ENCODE measurements around the gene FRMD4A. TPM values are rescaled to one million over a fixed set of nuclear protein-coding genes. Genes with fewer than 3 reads are reported as not detected.

The FRMD4A gene
- total RNA-seq, 1 donor from 2014 or later = 0.64 TPM

DNA sequence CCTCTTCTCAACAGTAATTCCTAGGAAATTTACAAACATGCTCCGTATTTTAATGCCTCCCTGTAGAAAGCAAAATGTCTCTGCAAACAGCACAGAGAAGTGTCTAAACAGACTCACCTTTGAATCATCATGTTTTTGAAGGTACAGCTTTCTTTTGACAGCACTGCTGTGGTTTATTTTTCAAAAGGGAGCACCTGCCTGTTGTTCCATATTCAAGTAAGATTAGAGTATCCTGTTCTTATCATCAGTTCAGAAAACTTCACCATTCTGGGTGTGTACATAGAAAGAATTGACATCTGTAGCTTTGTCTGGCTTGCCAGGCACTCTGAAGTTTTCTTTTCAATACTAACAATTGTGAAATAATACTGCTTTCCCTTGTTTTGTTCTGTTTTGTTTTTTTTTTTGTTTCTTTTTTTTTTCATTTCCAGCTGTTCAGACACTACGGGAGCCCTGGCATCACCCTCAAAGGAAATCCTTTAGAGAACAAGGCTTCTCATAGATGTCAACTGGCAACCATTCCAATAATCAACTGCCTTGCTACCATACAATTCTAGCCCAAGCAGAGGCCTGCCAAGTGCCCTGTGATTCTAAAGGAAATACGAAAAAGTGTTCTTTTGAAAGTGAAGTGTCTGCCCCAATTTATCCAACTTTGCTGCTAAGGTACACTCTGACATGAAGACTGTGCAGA lies 468.0 kb downstream of the FRMD4A start:
- H3K27ac Mint-ChIP-seq = no peak overlapping the region

DNA sequence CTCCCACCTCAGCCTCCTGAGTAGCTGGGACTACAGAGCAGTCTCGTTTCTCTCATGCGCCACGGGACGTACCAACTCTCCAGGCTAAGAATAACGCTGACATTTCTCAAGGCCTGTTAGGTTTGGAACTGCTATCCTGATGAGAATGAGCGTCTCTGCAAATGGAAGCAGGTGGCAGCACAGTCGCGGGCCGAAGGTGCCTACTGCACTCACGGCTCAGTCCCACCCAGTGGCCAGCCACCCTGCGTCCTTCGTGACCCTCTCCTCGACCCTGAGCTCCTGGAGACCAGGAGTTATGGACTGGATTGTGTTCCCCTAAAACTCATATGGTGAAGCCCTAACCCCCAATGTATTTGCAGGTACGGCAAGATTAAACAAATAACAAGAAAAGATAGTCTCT lies 469.8 kb downstream of the FRMD4A start:
- ChIA-PET CTCF (no interaction called here), POLR2A (no interaction called here)
- Mint-ChIP-seq H3K27me3 (peaks cover 6% of the 10 kb centered on the region), H3K4me3 (no peak overlapping the region), H3K9me3 (no peaks in the 10 kb centered on the region), H3K27ac (no peak overlapping the region), H3K36me3 (ENCODE audit: low read depth) (no peaks in the 10 kb centered on the region), H3K4me1 (peaks cover 3% of the 10 kb centered on the region)
- ATAC-seq (ENCODE audit: low read depth) (no peak), DNase-seq (no peak)
- TF ChIP-seq, protein P1, sequence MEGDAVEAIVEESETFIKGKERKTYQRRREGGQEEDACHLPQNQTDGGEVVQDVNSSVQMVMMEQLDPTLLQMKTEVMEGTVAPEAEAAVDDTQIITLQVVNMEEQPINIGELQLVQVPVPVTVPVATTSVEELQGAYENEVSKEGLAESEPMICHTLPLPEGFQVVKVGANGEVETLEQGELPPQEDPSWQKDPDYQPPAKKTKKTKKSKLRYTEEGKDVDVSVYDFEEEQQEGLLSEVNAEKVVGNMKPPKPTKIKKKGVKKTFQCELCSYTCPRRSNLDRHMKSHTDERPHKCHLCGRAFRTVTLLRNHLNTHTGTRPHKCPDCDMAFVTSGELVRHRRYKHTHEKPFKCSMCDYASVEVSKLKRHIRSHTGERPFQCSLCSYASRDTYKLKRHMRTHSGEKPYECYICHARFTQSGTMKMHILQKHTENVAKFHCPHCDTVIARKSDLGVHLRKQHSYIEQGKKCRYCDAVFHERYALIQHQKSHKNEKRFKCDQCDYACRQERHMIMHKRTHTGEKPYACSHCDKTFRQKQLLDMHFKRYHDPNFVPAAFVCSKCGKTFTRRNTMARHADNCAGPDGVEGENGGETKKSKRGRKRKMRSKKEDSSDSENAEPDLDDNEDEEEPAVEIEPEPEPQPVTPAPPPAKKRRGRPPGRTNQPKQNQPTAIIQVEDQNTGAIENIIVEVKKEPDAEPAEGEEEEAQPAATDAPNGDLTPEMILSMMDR (IDR thresholded peaks at IDR 0.05) = no peak
- intact Hi-C loops (cut with micrococcal nuclease) = no loop called here

More for the DNA sequence above, 468.0 kb downstream of the FRMD4A start:
- ChIA-PET POLR2A (no interaction called here), CTCF (no interaction called here)
- no peak for DNase-seq
- TF ChIP-seq, protein P1 (IDR thresholded peaks at IDR 0.05) = no peak
- ATAC-seq (ENCODE audit: low read depth) = no peak
- H3K4me3 Mint-ChIP-seq = no peak overlapping the region
- peaks cover 2% of the 10 kb centered on the region for H3K4me1 Mint-ChIP-seq
- intact Hi-C loops (cut with micrococcal nuclease) = no loop called here
- no peaks in the 10 kb centered on the region for H3K9me3 Mint-ChIP-seq
- H3K27me3 Mint-ChIP-seq = peaks cover 2% of the 10 kb centered on the region
- no peaks in the 10 kb centered on the region for H3K36me3 Mint-ChIP-seq (ENCODE audit: low read depth)

DNA sequence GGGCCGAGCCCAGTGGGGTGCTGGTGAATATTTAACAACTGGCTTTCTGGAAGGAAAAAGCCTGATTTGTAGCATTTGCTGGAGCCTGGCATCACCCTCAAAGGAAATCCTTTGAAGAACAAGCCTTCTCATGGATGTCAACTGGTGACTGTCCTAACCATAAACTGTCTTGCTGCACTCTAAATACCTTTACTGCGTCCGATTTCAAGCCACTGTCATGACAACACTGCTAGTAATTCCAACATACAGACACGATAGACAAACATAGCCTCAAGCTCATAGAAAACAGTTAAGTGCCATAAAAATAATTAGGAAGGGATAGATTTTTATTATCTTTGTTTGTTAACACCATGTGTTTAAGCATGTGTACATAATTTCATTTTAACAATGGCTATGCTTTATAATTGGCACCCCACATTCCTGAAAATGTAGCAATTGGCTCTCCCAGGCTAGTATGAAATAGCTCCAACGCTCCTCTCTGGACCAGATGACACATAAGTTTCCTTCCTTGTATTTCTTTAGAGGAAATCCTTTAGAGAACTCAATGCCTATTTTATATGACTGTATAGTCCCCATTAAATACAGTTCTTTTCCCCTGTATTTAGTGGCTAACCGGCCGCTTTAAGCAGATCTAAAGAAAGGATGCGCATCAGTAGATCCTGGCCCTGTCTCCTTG lies 470.6 kb downstream of the FRMD4A start:
- TF ChIP-seq, protein P1 (IDR thresholded peaks at IDR 0.05) = no peak
- CTCF ChIA-PET = no interaction called here
- Mint-ChIP-seq H3K9me3 (no peaks in the 10 kb centered on the region), H3K27ac (no peak overlapping the region), H3K4me3 (no peak overlapping the region), H3K27me3 (peaks cover 6% of the 10 kb centered on the region), H3K36me3 (ENCODE audit: low read depth) (no peaks in the 10 kb centered on the region), H3K4me1 (peaks cover 3% of the 10 kb centered on the region)
- intact Hi-C loops (cut with micrococcal nuclease) = no loop called here
- POLR2A ChIA-PET = no interaction called here
- ATAC-seq (ENCODE audit: low read depth) (no peak), DNase-seq (no peak)

DNA sequence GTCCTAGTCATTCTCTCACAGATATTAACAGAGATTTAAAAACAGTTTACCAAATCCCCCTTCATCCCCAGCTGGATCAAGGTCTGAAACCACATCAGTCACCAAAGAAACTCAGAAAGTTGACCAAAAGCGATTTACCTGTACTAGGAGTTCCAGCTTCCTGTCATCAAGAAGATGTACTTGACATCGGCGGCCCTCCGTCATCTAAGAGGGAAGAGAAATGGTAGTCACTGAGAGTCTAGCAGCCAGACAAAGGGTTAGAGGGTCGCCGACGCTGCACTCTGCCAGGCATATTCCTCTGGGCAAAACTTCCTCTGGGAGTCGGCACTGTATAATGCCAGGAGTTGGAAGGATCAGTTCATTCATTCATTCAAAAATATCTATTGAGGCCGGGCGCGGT lies 472.0 kb downstream of the FRMD4A start:
- DNase-seq (no peak), ATAC-seq (ENCODE audit: low read depth) (no peak)
- intact Hi-C loops (cut with micrococcal nuclease) = no loop called here
- Mint-ChIP-seq H3K4me3 (no peak overlapping the region), H3K27ac (no peak overlapping the region), H3K36me3 (ENCODE audit: low read depth) (no peaks in the 10 kb centered on the region), H3K9me3 (no peaks in the 10 kb centered on the region), H3K4me1 (peaks cover 6% of the 10 kb centered on the region), H3K27me3 (peaks cover 6% of the 10 kb centered on the region)
- CTCF ChIA-PET = no interaction called here
- POLR2A ChIA-PET = interaction anchor here (0.6 kb wide), 1 partner anchor 137 kb away, joined by 3 read pairs; no protein-coding TSS in a partner anchor
- TF ChIP-seq, protein P1 (IDR thresholded peaks at IDR 0.05) = no peak

DNA sequence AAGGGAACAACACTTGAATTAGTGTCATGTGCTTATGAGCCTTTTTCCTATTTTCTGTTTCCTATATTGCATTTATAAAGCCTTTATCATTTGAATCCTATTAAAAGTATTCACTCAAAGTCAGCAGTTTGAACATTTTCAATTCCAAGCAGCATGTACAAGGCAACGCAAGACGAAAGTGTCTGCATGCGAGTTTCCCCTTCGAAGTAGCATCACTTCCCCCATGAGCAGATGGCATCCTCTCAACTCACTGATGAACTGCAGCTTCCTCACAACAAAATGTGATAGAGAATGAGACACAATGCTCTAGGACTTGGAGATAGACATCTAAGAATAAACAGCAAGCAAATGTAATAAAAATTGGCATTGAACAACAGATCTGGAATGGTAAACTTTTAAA lies 473.3 kb downstream of the FRMD4A start:
- no peaks in the 10 kb centered on the region for H3K9me3 Mint-ChIP-seq
- TF ChIP-seq, protein P1 (IDR thresholded peaks at IDR 0.05) = no peak
- no peak overlapping the region for H3K4me3 Mint-ChIP-seq
- no peaks in the 10 kb centered on the region for H3K36me3 Mint-ChIP-seq (ENCODE audit: low read depth)
- DNase-seq (no peak), ATAC-seq (ENCODE audit: low read depth) (no peak)
- ChIA-PET POLR2A (no interaction called here), CTCF (no interaction called here)
- intact Hi-C loops (cut with micrococcal nuclease) = no loop called here
- peaks cover 6% of the 10 kb centered on the region for H3K27me3 Mint-ChIP-seq
- H3K27ac Mint-ChIP-seq = no peak overlapping the region
- peaks cover 12% of the 10 kb centered on the region for H3K4me1 Mint-ChIP-seq

Data from activated B cell treated with CpG ODN at 0.5 μM for 24 hours (primary cell).